Muscle layer of duodenum (tissue), 2 donors: Measurements from ENCODE around the gene TRIM5.

Experiments used
- H3K27ac ChIP-seq: one replicate; pipeline ENCODE4 v1.7.0; 2013; ENCODE audit warnings: mild to moderate bottlenecking, low read length
- H3K27me3 ChIP-seq: one replicate; pipeline ENCODE4 v1.7.0; 2013; ENCODE audit warnings: low read depth, mild to moderate bottlenecking, control low read depth, low read length
- H3K36me3 ChIP-seq, 2 donors: one replicate each; pipeline ENCODE4 v1.7.0; 2013; ENCODE audit warnings: low read length in 2 of 2, control low read depth in 1 of 2, mild to moderate bottlenecking in 1 of 2; ENCODE audit not compliant: insufficient read depth in 2 of 2, control insufficient read depth in 1 of 2
- H3K4me1 ChIP-seq, 2 donors: one replicate each; pipeline ENCODE4 v1.7.0; 2013; ENCODE audit warnings: low read length in 2 of 2, mild to moderate bottlenecking in 2 of 2, control low read depth in 1 of 2, moderate library complexity in 1 of 2; ENCODE audit not compliant: insufficient read depth in 2 of 2, control insufficient read depth in 1 of 2
- H3K4me3 ChIP-seq, 2 donors: one replicate each; pipeline ENCODE4 v1.7.0; 2013; ENCODE audit warnings: low read length in 2 of 2, low read depth in 1 of 2, mild to moderate bottlenecking in 1 of 2
- H3K9me3 ChIP-seq, 2 donors: one replicate each; pipeline ENCODE4 v1.7.0; 2013; ENCODE audit warnings: low read length in 2 of 2, control low read depth in 1 of 2, mild to moderate bottlenecking in 1 of 2; ENCODE audit not compliant: control insufficient read depth in 1 of 2
- donor health status: healthy.

Gene TRIM5

DNA sequence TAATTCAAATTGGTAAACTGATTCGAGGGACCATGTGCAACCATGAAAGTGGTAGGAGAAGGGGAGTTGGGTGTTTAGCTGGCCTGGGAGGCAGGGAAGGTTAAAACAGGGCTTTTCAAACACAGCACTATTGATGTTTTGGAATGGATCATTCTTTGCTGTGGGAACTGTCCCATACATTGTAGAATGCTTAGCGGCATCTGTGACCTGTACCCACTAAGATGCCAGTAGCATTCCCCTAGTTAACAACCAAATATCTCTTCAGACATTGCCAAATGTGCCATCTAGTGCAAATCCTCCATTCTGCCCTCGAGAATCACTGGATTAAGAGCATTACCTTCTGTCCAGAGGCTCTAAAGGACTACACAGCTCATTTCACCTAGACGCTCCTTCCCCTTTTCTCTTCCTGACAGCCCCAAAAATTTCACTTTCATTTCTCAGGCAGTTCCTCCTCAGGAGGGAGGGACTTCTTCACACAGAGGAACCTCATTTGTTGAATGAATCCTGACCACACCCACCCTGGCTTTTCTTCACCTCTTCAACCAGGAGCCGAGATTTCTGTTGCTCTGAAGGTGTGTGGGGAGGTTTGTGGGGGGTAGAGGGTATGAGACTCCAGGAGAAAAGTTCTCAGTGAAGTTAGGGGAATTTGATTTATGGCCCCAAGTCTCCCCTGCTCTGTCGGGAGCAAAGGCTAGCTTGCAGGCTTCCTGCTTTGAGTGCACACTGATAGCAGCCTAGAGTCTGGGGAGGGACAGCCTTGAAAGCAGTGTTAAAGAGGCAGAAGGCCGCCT, 60.2 kb downstream of the TRIM5 start, which contains the start of gene TRIM34:
TSS of gene TRIM34 (plus strand) at position 513 of the 791 bp plus-strand sequence. CDS start 7,331 bp downstream, outside the sequence.
- Histone ChIP-seq H3K4me1 (peaks cover 13 to 21% of the 10 kb centered on the region in 2 donors), H3K27me3 (no peaks in the 10 kb centered on the region), H3K9me3 (no peaks in the 10 kb centered on the region), H3K27ac (peak within 1 kb of the TSS; percentile 86), H3K36me3 (no peaks in the 10 kb centered on the region), H3K4me3 (peak within 1 kb of the TSS; percentile 77 to 98)

DNA sequence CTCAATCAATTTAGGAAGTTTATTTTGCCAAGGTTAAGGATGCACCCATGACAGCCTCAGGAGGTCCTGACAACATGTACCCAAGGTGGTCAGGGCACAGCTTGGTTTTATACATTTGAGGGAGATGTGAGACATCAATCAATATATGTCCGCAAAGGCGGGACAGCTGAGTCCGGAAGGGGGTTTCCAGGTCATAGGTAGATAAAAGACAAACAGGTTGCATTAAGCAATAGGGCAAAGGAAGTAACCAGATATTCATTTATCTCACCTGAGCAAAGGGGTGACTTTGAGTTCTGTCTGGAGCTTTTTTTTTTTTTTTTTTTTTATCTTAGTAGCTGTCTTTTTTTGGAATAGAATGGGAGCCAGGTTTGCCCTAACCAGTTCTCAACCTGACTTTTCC, 62.1 kb downstream of the TRIM5 start:
- Histone ChIP-seq H3K36me3 (no peaks in the 10 kb centered on the region), H3K4me1 (peaks cover 13 to 21% of the 10 kb centered on the region in 2 donors), H3K4me3 (no peak overlapping the region), H3K9me3 (no peaks in the 10 kb centered on the region), H3K27me3 (no peaks in the 10 kb centered on the region), H3K27ac (no peak overlapping the region)

DNA sequence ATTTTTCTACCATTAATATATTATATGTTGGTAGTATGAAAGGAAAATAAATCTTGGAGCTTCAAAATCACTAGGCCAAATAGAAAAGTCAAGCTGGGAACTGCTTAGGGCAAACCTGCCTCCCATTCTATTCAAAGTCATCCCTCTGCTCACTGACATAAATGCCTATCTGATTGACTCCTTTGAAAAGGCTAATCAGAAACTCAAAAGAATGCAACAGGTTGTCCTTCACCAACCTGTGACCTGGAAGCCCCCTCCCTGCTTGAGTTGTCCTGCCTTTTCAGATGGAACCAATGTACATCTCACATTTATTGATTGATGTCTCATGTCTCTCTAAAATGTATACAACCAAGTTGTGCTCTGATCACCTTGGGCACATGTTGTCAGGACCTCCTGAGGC, 63.3 kb downstream of the TRIM5 start:
- H3K9me3 ChIP-seq, result no peaks in the 10 kb centered on the region
- no peak overlapping the region for H3K4me3 ChIP-seq
- H3K27me3 ChIP-seq, result no peaks in the 10 kb centered on the region
- no peak overlapping the region for H3K27ac ChIP-seq
- peaks cover 13 to 21% of the 10 kb centered on the region in 2 donors for H3K4me1 ChIP-seq
- H3K36me3 ChIP-seq, result no peaks in the 10 kb centered on the region

DNA sequence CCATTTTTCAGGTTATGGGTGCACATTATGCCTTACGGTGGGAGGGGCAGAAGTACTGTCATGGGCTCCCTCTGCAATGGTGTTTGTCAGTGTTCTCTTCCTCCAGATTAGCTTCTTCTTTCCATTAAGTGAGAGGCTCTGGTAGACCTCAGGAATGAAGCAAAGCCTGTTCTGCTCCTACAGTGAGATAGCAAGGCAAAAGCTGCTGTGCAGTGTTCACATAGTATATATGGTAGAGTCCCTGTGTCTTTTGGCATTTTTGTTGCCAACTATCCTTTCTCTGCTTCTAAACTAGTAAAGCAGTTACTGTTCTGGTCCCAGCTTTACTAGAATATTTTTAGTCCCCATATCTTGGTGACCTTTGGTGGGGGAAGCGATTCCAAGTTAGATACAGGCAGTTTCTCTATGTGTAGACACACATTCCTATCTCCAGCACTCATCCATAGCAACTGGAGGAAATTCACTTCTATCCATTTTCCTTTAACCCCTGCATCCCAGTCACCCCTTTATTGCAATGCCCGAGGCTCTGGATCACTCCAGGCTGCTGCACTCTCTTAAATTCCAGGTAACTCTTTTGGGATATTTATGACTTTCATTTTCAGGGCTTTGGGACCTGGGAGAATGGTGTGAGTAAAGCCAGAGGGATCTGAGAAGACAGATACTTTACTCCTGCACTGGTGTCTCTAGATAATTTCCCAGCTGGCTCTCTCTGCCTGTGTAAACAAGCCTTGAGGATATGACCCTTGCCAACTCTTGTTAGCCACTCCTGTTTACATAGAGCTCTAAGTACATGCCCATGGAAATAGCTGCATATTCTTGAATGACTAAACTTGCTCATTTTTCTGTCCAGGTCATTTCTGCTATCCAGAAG, 64.0 kb downstream of the TRIM5 start:
- Histone ChIP-seq H3K36me3 (no peaks in the 10 kb centered on the region), H3K4me1 (peaks cover 13 to 19% of the 10 kb centered on the region in 2 donors), H3K9me3 (no peaks in the 10 kb centered on the region), H3K4me3 (no peak overlapping the region), H3K27ac (peak overlapping the region; percentile 5), H3K27me3 (no peaks in the 10 kb centered on the region)

DNA sequence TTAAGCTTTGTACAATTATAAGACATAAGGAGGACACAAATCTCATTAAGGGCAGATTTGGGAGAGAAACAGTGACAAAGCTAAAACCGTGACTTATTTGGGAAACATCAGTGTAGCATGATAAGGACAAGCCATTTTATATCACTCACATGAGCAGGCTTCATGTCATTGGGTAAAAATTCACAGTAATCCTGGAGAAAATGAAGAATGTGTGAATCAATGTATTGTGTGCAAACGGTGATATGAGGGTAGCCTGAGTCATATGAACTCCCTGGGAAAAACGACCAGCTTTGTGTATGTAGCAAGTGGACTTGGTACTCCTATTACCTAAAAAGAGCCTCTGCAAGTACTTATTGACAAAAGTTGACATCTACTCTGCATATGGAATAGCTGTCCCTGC, 66.1 kb downstream of the TRIM5 start:
- H3K36me3 ChIP-seq, result no peaks in the 10 kb centered on the region
- H3K27ac ChIP-seq, result no peak overlapping the region
- no peaks in the 10 kb centered on the region for H3K9me3 ChIP-seq
- peaks cover 8 to 13% of the 10 kb centered on the region in 2 donors for H3K4me1 ChIP-seq
- no peaks in the 10 kb centered on the region for H3K27me3 ChIP-seq
- no peak overlapping the region for H3K4me3 ChIP-seq
